Measurements from ENCODE around the gene RAPGEF1. TPM values are rescaled to one million over a fixed set of nuclear protein-coding genes. Genes with fewer than 3 reads are reported as not detected.

The RAPGEF1 gene
- total and polyA plus RNA-seq, 9 of the 15 experiments (the other 6 are each of a cell fraction or from before 2014, with no cell fraction given), result 0.06 to 44.1 (median 19.9) TPM

- TF ChIP-seq PURB (CRISPR knock-in tag; IDR thresholded peaks at IDR 0.05; ENCODE audit: low read depth) (no peak), ZNF699 (CRISPR knock-in tag; IDR thresholded peaks at IDR 0.05; ENCODE audit: insufficient replicate concordance) (no peak), NR2C1 (IDR thresholded peaks at IDR 0.05) (no peak), NR2C1 (tag; IDR thresholded peaks at IDR 0.05) (no peak), FOXJ2 (tag; IDR thresholded peaks at IDR 0.05) (no peak), ELF1 (tag; IDR thresholded peaks at IDR 0.05) (0 out of 2 replicates have a peak, but pooled peaks have one; percentile 21), ATF4 (CRISPR knock-in tag; IDR thresholded peaks at IDR 0.05) (no peak), OTX1 (CRISPR knock-in tag; IDR thresholded peaks at IDR 0.05) (no peak), THAP12 (CRISPR knock-in tag; IDR thresholded peaks at IDR 0.05) (peak; percentile 85), SNRNP70 (optimal IDR thresholded peaks at IDR 0.05; ENCODE audit: low read depth, low read length) (no peak), MAFF (IDR thresholded peaks at IDR 0.05; ENCODE audit: low read length) (no peak), STAG1 (CRISPR knock-in tag; IDR thresholded peaks at IDR 0.05; ENCODE audit: borderline replicate concordance) (peak; percentile 56; the same call in 1 of the 2 replicates), TBP (optimal IDR thresholded peaks at IDR 0.05; ENCODE audit: low read depth, low read length) (no peak), CUX1 (CRISPR knock-in tag; IDR thresholded peaks at IDR 0.05) (no peak), ATF6 (CRISPR knock-in tag; IDR thresholded peaks at IDR 0.05) (no peak), RAD21 (CRISPR knock-in tag; conservative IDR thresholded peaks at IDR 0.05 in 1 of 2, IDR thresholded peaks at IDR 0.05 in 1 of 2) (peak; percentile 57 to 90), EHMT2 (IDR thresholded peaks at IDR 0.05) (no peak)
Observed at GRCh38 chr9:131739959-131740648, at the start of gene RAPGEF1 (continued).
